HepG2 (cell line): ENCODE data around the gene ANKRD66. TPM values are rescaled to one million over a fixed set of nuclear protein-coding genes. Genes with fewer than 3 reads are reported as not detected.

Source experiments
- ATAC-seq: fragments of 200-7000 bp; cut with Tn5 transposase; 3 replicates; pipeline ENCODE4 v1.9.1; 2020; ENCODE audit warnings: mild to moderate bottlenecking, moderate library complexity
- BruUV-seq: library from RNA; stranded (reverse); fragments of 400-500 nt; replicated peaks from 2 replicates; lab custom pipeline; 2021; lab: Mats Ljungman, UMichigan
- CTCF ChIA-PET: fragments of 300-600 bp; formaldehyde crosslinking; extraction: SDS; loops from one replicate; lab custom pipeline; 2021; ENCODE audit warnings: low total read pairs, inconsistent platforms, low intra/inter-chr PET ratio; lab: Yijun Ruan, JAX
- POLR2A ChIA-PET: fragments of 350-600 bp; sonication (Branson Sonifier 250); formaldehyde crosslinking; loops from one replicate; lab custom pipeline; 2020; ENCODE audit warnings: antibody characterized with exemption, inconsistent platforms; lab: Yijun Ruan, JAX
- DNase-seq: peaks from one replicate; pipeline ENCODE4 v3.0.0-alpha.2; 2015; ENCODE audit warnings: low spot score
- FAIRE-seq: peaks from 3 replicates; lab custom pipeline; 2011; peaks lifted over from hg19 to GRCh38; lab: Jason Lieb, UNC
- H2AFZ ChIP-seq: one replicate; pipeline ENCODE4 v1.6.1; 2011; ENCODE audit warnings: low read length, inconsistent platforms
- H3K27ac ChIP-seq: fragments of 300-600 bp; 3 replicates; pipeline ENCODE4 v1.8.0; 2011; ENCODE audit warnings: mixed run types, mild to moderate bottlenecking, mixed read lengths, low read length, inconsistent platforms; ENCODE audit not compliant: insufficient read depth; ENCODE audit errors: extremely low read length
- H3K27me3 ChIP-seq, 2 experiments: fragments of 200-600 bp in 1 of 2; 2 replicates in 1 of 2; 3 replicates in 1 of 2; pipeline versions ENCODE4 v1.6.0 to v1.8.0; 2011; ENCODE audit warnings: low read length in 2 of 2, mild to moderate bottlenecking in 2 of 2, moderate library complexity in 2 of 2, inconsistent platforms in 1 of 2; ENCODE audit not compliant: insufficient read depth in 2 of 2, control insufficient read depth in 1 of 2
- H3K36me3 ChIP-seq, 2 experiments: fragments of 200-600 bp in 1 of 2; replicated peaks in 1 of 2; 2 replicates in 1 of 2; 3 replicates in 1 of 2; pipeline versions ENCODE4 v1.5.1 to v1.8.0; 2011; ENCODE audit warnings: low read length in 2 of 2, inconsistent platforms in 1 of 2; ENCODE audit not compliant: insufficient read depth in 2 of 2, control insufficient read depth in 1 of 2
- H3K4me1 ChIP-seq: 2 replicates; pipeline ENCODE4 v1.5.1; 2012; ENCODE audit warnings: low read length, inconsistent platforms; ENCODE audit not compliant: insufficient read depth
- H3K4me2 ChIP-seq: 2 replicates; pipeline ENCODE4 v1.6.0; 2011; ENCODE audit warnings: low read depth, low read length, inconsistent platforms
- H3K4me3 ChIP-seq, 3 experiments: fragments of 200-600 bp in 1 of 3; sonication (generic), shearing (Covaris generic) in 1 of 3; replicated peaks in 1 of 3; 2 replicates each; pipeline ENCODE4 v1.5.1; 2011 to 2016; ENCODE audit warnings: low read length in 3 of 3, inconsistent platforms in 2 of 3, low read depth in 2 of 3, mild to moderate bottlenecking in 2 of 3, control low read depth in 1 of 3, mixed read lengths in 1 of 3; ENCODE audit not compliant: insufficient read depth in 1 of 3
- H3K79me2 ChIP-seq: one replicate; pipeline ENCODE4 v1.6.1; 2011; ENCODE audit warnings: low read length, inconsistent platforms; ENCODE audit not compliant: insufficient read depth
- H3K9ac ChIP-seq: 2 replicates; pipeline ENCODE4 v1.6.0; 2011; ENCODE audit warnings: mild to moderate bottlenecking, low read depth, low read length, inconsistent platforms; ENCODE audit not compliant: insufficient read depth
- H3K9me3 ChIP-seq: 2 replicates; pipeline ENCODE4 v1.5.1; 2012; ENCODE audit warnings: mild to moderate bottlenecking, low read length
- H4K20me1 ChIP-seq: 2 replicates; pipeline ENCODE4 v1.6.0; 2011; ENCODE audit warnings: inconsistent platforms, mild to moderate bottlenecking, low read length, moderate library complexity; ENCODE audit not compliant: insufficient read depth
- CTCF ChIP-seq: sonication (generic); formaldehyde crosslinking; IDR thresholded peaks from 2 replicates; pipeline ENCODE4 v1.5.0; 2020; ENCODE audit warnings: mild to moderate bottlenecking, missing genetic modification reagents, moderate library complexity
- DPF2 ChIP-seq: sonication (generic); formaldehyde crosslinking; IDR thresholded peaks from 2 replicates; pipeline ENCODE4 v1.4.0; 2020; ENCODE audit warnings: mild to moderate bottlenecking, low read depth, missing genetic modification reagents, borderline replicate concordance
- MAZ ChIP-seq, 2 experiments: sonication (generic) in 1 of 2; formaldehyde crosslinking in 1 of 2; IDR thresholded peaks; 2 replicates each; pipeline versions ENCODE4 v1.5.0 to v1.6.1; 2012 to 2020; ENCODE audit warnings: low read depth in 2 of 2, mild to moderate bottlenecking in 2 of 2, borderline replicate concordance in 1 of 2, improper control_type of control experiment in 1 of 2, low read length in 1 of 2, missing genetic modification reagents in 1 of 2, moderate library complexity in 1 of 2
- NR2F2 ChIP-seq: IDR thresholded peaks from 2 replicates; pipeline ENCODE4 v1.6.1; 2012; ENCODE audit warnings: low read depth, inconsistent platforms, borderline replicate concordance
- TCF12 ChIP-seq, 2 experiments: fragments of 450-650 bp in 1 of 2; sonication (generic) in 1 of 2; formaldehyde crosslinking in 1 of 2; IDR thresholded peaks; 2 replicates each; pipeline versions ENCODE4 v1.6.1 to v1.8.0; 2017 to 2022; ENCODE audit warnings: antibody characterized with exemption in 1 of 2, mild to moderate bottlenecking in 1 of 2, missing genetic modification reagents in 1 of 2, moderate library complexity in 1 of 2
- YY1 ChIP-seq: IDR thresholded peaks from 2 replicates; pipeline ENCODE4 v1.6.1; 2011; ENCODE audit warnings: low read length, low read depth, moderate library complexity, mild to moderate bottlenecking; ENCODE audit not compliant: insufficient read depth, insufficient replicate concordance
- WGBS: methylation state at CpG from one replicate; pipeline ENCODE4 v1.1.6; 2017; ENCODE audit warnings: low lambda C conversion rate; 5-methylcytosine and 5-hydroxymethylcytosine counted together
- in situ Hi-C: cut with HindIII; loops from 2 replicates; pipeline ENCODE4 v1.10.0; 2017; ENCODE audit warnings: low pct_unique_long_range_greater_than_20kb; ENCODE audit not compliant: extremely low pct_ligation_motif_present
- intact Hi-C: fragments of 100-400 bp; cut with micrococcal nuclease; formaldehyde crosslinking; loops from one replicate; pipeline ENCODE4 v1.10.0; 2022; ENCODE audit not compliant: unreplicated experiment
- polyA plus RNA-seq, 8 experiments: library from polyadenylated mRNA; depleted of rRNA in 3 of 8; stranded (reverse) in 7 of 8; unstranded in 1 of 8; fragments of >200 nt; fragmentation: Illumina TruSeq in 4 of 8; extraction: Trizol in 4 of 8; gene quantifications; 2 replicates each; pipeline versions ENCODE4 v1.2.1 to v1.2.3, GENCODE V29; 2011 to 2016; ENCODE audit warnings: low read depth in 4 of 8, missing spikeins in 1 of 8, mixed read lengths in 1 of 8; ENCODE audit not compliant: insufficient read depth in 1 of 8
- total RNA-seq, 5 experiments: library from RNA; depleted of rRNA; stranded (reverse); fragments of >200 nt; fragmentation: Illumina TruSeq; extraction: Trizol; gene quantifications; 2 replicates each; pipeline ENCODE4 v1.2.3, GENCODE V29; 2016; ENCODE audit warnings: low read depth in 1 of 5

Gene ANKRD66
- total and polyA plus RNA-seq, 2 of the 13 experiments (the other 11 are each of a cell fraction or from before 2014, with no cell fraction given): not detected

DNA sequence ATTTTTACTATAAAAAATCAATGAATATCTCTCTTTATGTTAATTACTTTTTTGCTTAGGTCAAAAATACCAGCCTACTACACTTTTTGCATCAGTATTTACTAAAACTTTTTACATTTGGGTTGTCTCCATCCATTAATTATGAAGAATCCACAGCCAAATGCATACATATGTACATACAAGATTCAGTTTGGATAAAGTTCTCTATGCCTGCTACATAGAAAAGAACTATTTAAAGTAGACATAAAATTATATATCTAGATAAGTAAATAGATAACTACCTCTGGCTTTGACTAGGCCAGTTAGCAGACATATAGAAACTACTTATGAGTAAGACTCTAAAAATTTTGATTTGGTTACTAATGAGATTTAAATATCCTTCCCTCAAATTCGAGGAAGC is 46.8 kb upstream of the ANKRD66 start:
- 0% methylated on average over 1 of the region's 1 CpG for WGBS
- Histone ChIP-seq H3K9ac (no peak overlapping the region), H3K4me3 (no peak overlapping the region), H3K27me3 (no peaks in the 10 kb centered on the region), H4K20me1 (no peaks in the 10 kb centered on the region), H3K36me3 (no peaks in the 10 kb centered on the region), H3K4me1 (0 out of 2 replicates have a peak, but pooled peaks cover 7% of the 10 kb centered on the region), H3K79me2 (no peaks in the 10 kb centered on the region)
- CTCF ChIA-PET: no interaction called here
- FAIRE-seq: no peak
- TF ChIP-seq NR2F2 (no peak), TCF12 (IDR thresholded peaks at IDR 0.05) (no peak), TCF12 (CRISPR knock-in tag; IDR thresholded peaks at IDR 0.05) (no peak), YY1 (no peak), CTCF (CRISPR knock-in tag) (no peak), MAZ (IDR thresholded peaks at IDR 0.05; ENCODE audit: borderline replicate concordance, low read depth, low read length) (no peak), MAZ (CRISPR knock-in tag; IDR thresholded peaks at IDR 0.05; ENCODE audit: low read depth) (no peak), DPF2 (CRISPR knock-in tag) (no peak)
- TF ChIP-seq, all 625 proteins: peak for 0
- Histone ChIP-seq H2AFZ (no peak overlapping the region), H3K9me3 (no peaks in the 10 kb centered on the region), H3K4me2 (no peak overlapping the region), H3K27ac (no peak overlapping the region)
- in situ Hi-C loops: no loop called here
- no peak for DNase-seq
- intact Hi-C loops: no loop called here
- POLR2A ChIA-PET: no interaction called here
- no TSS peak for BruUV-seq
- no peak for ATAC-seq
